ENCODE measurements around the gene CPSF6.
"Not testable (repeated sequence)": the region's sequence is repeated elsewhere in the genome, so short reads cannot be mapped to it uniquely, and the experiment has no call there.

Gene CPSF6

GRCh38 chr12:69262264-69262974 lies 23.1 kb downstream of the CPSF6 start:
- Histone ChIP-seq H3K4me3 (no peak overlapping the region), H3K27ac (no peak overlapping the region)
- DNase-seq (ENCODE audit: low spot score), result no peak
- no peak for TF ChIP-seq CTCF (IDR thresholded peaks at IDR 0.05)

GRCh38 chr12:69265205-69265604 lies 25.8 kb downstream of the CPSF6 start:
- H3K4me3 ChIP-seq, result no peak overlapping the region
- no peak for DNase-seq (ENCODE audit: low spot score)
- no peak for TF ChIP-seq CTCF (IDR thresholded peaks at IDR 0.05)
- H3K27ac ChIP-seq, result no peak overlapping the region

- H3K27ac ChIP-seq; DNase-seq (ENCODE audit: low spot score); H3K4me3 ChIP-seq: not testable (repeated sequence)
These were observed 26.3 kb downstream of the CPSF6 start for GRCh38 chr12:69265633-69266032.

- H3K4me3 ChIP-seq, result no peak overlapping the region
- no peak for TF ChIP-seq CTCF (IDR thresholded peaks at IDR 0.05)
- H3K27ac ChIP-seq, result no peak overlapping the region
- no peak for DNase-seq (ENCODE audit: low spot score)
These were observed 26.8 kb downstream of the CPSF6 start for GRCh38 chr12:69266036-69266635.

- Histone ChIP-seq H3K27ac (no peak overlapping the region), H3K4me3 (no peak overlapping the region)
- DNase-seq (ENCODE audit: low spot score), result no peak
- TF ChIP-seq CTCF (IDR thresholded peaks at IDR 0.05), result no peak
These were observed 30.4 kb downstream of the CPSF6 start for GRCh38 chr12:69269736-69270135.

GRCh38 chr12:69272511-69272910 lies 33.1 kb downstream of the CPSF6 start:
- TF ChIP-seq CTCF (IDR thresholded peaks at IDR 0.05), result no peak

GRCh38 chr12:69274861-69275260 lies 35.5 kb downstream of the CPSF6 start:
- no peak overlapping the region for H3K4me3 ChIP-seq

More at GRCh38 chr12:69272511-69272910, 33.1 kb downstream of the CPSF6 start:
- DNase-seq (ENCODE audit: low spot score), result no peak
- no peak overlapping the region for H3K27ac ChIP-seq
- no peak overlapping the region for H3K4me3 ChIP-seq

More at GRCh38 chr12:69274861-69275260, 35.5 kb downstream of the CPSF6 start:
- TF ChIP-seq CTCF (IDR thresholded peaks at IDR 0.05), result no peak
- DNase-seq (ENCODE audit: low spot score), result no peak
- no peak overlapping the region for H3K27ac ChIP-seq
